GM12892 (cell line): Measurements from ENCODE around the gene SFXN5.

ENCODE experiments used
- POLR2A ChIP-seq: IDR thresholded peaks from 2 replicates; pipeline ENCODE4 v1.6.1; 2011; ENCODE audit warnings: low read depth, low read length, control low read depth
- POLR2AphosphoS5 ChIP-seq: IDR thresholded peaks from 2 replicates; pipeline ENCODE4 v1.6.1; 2011; ENCODE audit warnings: low read depth, low read length, control low read depth
- TAF1 ChIP-seq: IDR thresholded peaks from 2 replicates; pipeline ENCODE4 v1.6.1; 2011; ENCODE audit warnings: low read depth, mild to moderate bottlenecking, control low read depth, low read length, borderline replicate concordance

DNA sequence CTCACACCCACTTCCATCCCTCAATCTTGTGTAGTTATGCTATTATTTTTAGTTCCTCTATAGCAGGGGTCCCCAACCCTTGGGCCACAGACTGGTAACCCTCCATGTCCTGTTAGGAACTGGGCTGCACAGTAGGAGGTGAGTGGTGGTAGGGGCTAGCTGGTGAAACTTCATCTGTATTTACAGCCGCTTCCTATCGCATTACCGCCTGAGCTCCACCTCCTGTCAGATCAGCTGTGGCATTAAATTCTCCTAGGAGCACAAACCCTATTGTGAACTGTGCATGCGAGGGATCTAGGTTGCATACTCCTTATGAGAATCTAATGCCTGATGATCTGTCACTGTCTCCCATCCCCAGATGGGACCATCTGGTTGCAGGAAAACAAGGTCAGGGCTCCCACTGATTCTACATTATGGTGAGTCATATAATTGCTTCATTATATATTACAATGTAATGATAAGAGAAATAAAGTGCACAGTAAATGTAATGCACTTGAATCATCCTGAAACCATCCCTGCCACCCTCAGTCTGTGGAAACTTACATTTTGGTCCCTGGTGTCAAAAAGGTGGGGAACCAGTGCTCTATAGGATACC, 42.9 kb upstream of the SFXN5 start:
- no peak for TF ChIP-seq POLR2AphosphoS5
- no peak for TF ChIP-seq POLR2A
- TF ChIP-seq TAF1 = no peak
